ENCODE data around the gene ARHGAP44.
A peak's percentile ranks its signal among the peaks of the same experiment; 100 is the strongest.

The ARHGAP44 gene

GRCh38 chr17:12909511-12909910, 120.2 kb downstream of the ARHGAP44 start:
- no peak overlapping the region for H3K4me3 ChIP-seq (ENCODE audit: low read depth, low read length)
- no peak for TF ChIP-seq CTCF (IDR thresholded peaks at IDR 0.05; ENCODE audit: low read depth, low read length, missing control alignments)
- DNase-seq (ENCODE audit: low read depth) = no peak

- DNase-seq (ENCODE audit: low read depth) = no peak
- TF ChIP-seq CTCF (IDR thresholded peaks at IDR 0.05; ENCODE audit: low read depth, low read length, missing control alignments) = no peak
- H3K4me3 ChIP-seq (ENCODE audit: low read depth, low read length) = no peak overlapping the region
Measured at GRCh38 chr17:12911239-12911638, 121.9 kb downstream of the ARHGAP44 start.

- H3K4me3 ChIP-seq (ENCODE audit: low read depth, low read length) = no peak overlapping the region
- TF ChIP-seq CTCF (IDR thresholded peaks at IDR 0.05; ENCODE audit: low read depth, low read length, missing control alignments) = no peak
- DNase-seq (ENCODE audit: low read depth) = no peak
Measured at GRCh38 chr17:12917399-12917798, 128.1 kb downstream of the ARHGAP44 start.

- H3K4me3 ChIP-seq (ENCODE audit: low read depth, low read length) = no peak overlapping the region
- DNase-seq (ENCODE audit: low read depth) = no peak
- no peak for TF ChIP-seq CTCF (IDR thresholded peaks at IDR 0.05; ENCODE audit: low read depth, low read length, missing control alignments)
Measured at GRCh38 chr17:12918142-12918541, 128.8 kb downstream of the ARHGAP44 start.

- TF ChIP-seq CTCF (IDR thresholded peaks at IDR 0.05; ENCODE audit: low read depth, low read length, missing control alignments) = no peak
- no peak overlapping the region for H3K4me3 ChIP-seq (ENCODE audit: low read depth, low read length)
- peak; percentile 24 for DNase-seq (ENCODE audit: low read depth)
Measured at GRCh38 chr17:12922120-12922519, 132.8 kb downstream of the ARHGAP44 start.

- TF ChIP-seq CTCF (IDR thresholded peaks at IDR 0.05; ENCODE audit: low read depth, low read length, missing control alignments) = no peak
- DNase-seq (ENCODE audit: low read depth) = no peak
- H3K4me3 ChIP-seq (ENCODE audit: low read depth, low read length) = no peak overlapping the region
Measured at GRCh38 chr17:12924614-12925013, 135.3 kb downstream of the ARHGAP44 start.

GRCh38 chr17:12927001-12927400, 137.7 kb downstream of the ARHGAP44 start:
- no peak for TF ChIP-seq CTCF (IDR thresholded peaks at IDR 0.05; ENCODE audit: low read depth, low read length, missing control alignments)
- no peak overlapping the region for H3K4me3 ChIP-seq (ENCODE audit: low read depth, low read length)
- DNase-seq (ENCODE audit: low read depth) = no peak

Data from GM12864 (cell line).